NK-92 treated with Interleukin-12 subunit alpha and Interleukin-12 subunit beta, amount 100 ng/mL, for 24 hours (cell line): ENCODE results near the gene SMCO2.
"Not testable (repeated sequence)": the region's sequence is repeated elsewhere in the genome, so short reads cannot be mapped to it uniquely, and the experiment has no call there.

Experiments used
- DNase-seq: peaks from one replicate; lab custom pipeline; 2025; lab: John Stamatoyannopoulos, UW

SMCO2 gene

DNA sequence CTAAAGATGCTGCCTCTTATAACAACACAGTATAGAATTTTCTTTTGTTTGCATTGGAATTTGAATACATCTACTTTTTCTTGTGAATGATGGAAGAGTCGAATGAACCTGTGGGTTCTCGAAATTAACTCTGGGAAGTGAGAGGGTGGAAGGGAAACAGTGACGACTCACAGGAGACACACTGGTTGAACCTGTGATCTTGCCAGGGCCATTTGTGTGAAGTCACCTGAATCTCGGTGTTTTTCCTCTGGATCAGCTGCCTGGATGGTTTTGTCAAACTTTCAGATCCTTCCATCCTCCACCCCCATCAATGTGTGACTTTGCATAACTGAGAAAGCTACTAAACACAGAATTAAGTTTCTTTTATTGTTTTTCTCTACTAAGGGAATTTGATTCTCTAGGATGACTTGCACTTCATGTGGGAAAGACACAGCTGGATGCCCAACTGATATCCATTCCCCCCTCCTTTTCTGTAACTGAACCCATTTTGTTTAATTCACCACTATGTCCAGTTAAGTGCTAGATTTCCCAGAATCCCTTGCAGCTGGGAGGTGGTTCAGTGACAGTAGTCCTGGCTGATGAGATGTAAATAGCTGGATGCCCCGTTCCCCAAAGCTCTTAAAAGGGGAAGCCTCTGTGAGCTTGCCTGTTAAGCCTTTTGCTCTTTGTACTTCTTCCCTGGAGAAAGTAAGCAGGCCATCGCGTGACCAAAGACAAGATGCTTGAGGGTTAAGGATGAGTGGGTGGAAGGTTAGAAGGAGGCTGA is 83.8 kb downstream of the SMCO2 start:
- no peak for DNase-seq

DNA sequence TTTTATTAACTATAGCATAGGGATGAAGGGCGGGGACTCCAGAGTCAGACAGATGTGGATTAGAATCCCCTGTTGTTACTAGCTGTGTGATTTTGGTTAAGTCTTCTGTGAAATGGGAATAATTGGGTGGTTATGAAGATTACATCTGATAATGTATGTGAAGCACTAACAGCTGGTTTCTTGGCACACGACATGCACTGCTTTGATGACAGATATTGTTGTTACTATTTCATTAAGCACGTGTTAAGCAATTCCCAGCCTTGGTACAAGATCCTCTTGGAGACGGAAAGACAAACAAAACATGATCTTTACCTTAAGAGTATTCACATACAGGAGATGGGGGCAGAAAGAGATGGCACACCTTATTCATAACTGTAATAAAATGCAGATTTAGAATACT is 85.4 kb downstream of the SMCO2 start:
- no peak for DNase-seq

DNA sequence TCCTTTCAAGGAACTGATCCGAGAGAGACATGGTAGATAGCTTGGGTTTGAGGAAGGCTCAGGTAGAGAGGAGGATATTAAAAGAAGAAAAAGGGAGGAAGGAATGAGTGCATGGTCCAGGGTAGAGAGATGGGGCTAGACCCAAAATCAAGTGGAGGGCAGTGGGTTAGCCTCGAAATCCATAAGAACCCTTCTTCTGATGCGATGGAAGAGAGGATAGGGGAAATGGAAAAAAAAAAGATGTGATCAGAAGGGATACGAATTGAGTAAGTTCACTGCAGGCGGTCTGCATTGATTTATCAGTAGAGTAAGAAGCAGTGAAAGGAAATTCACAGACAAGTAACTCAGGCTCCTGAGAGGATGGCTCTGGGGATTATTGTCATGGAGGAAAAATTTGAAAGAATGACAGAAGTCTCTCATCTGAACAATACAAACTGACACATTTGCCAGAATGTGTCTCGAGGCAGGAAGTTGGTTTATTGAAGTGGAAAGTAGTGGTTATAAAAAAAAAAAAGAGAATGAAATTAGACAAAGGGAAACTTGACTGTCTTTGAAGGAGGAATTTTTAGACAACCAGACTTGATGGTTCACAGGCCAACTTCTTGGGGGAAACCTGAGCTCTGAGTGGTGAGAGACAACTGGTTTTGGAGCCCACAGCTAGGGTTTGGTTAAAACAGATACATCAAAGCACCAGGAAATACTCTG is 87.7 kb downstream of the SMCO2 start:
- no peak for DNase-seq

DNA sequence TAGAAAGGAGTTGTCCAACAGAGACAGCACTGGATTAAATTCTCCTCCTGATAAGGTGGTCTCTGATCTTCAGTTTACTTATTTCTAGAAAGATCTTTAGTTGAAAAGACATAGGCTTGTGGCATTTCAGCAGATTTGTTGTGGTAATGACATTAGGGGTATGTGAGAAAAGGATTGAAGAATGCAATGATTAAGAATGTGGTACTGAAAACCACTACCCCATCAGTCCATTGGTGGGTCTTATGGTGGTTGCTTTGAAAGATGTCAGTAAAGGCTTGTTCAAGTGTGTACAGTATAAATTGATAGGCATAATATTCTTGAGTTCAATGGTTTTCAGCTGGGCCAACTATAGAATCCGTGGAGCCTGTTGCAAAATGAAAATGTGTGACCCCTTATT is 88.2 kb downstream of the SMCO2 start:
- no peak for DNase-seq

DNA sequence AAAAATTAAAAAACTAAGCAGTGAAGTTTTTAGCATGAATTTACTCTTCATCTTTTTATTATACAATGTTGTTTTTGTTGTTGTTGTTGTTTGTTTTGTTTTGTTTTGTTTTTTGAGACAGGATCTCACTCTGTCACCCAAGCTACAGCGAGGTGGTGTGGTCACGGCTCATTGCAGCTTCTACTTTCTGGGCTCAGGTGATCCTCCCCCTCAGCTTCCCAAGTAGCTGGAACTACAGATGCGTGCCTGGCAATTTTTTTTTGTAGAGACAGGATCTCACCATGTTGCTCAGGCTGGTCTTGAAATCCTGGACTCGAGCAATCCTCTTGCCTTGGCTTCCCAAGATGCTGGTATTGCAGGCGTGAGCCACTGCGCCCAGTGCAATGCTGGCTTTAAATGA is 88.8 kb downstream of the SMCO2 start:
- DNase-seq = no peak

DNA sequence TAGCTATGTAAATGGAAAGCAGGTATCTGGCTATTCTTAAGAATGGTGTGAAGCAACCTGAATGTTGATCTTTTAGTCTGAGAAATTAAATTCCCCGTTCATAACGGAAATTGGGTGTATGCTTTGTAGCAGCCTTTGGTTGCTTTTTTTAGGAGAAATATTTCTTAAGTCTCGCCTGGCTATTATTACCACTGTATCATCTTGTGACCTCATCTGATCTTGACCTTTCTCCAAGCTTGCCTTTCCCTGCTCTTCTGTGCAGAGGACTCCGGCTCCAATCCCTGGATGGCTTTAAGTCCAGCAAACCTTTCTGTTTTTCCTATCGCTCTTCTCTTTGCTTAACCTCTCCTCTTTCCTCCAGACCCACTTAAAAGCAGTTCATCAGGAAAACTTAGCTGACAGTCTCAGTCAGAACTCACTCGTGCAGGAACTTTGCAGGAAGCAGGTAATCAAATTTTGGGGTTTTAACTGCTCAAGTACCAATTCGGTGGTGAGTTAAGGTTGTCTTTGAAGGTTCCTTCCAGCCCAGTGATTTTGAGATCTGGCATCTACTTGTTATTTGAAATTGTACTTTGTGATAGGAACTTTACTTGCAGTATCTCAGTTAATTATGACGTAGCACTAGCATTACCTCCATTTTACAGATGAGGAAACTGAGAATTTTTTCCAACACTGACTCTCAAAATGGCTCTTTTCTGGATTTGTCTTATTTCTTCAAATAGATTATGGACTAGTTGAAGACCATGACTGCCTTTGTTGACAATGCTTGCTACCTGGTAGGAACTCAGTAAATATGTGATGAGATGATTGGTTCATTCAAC is 91.5 kb downstream of the SMCO2 start:
- no peak for DNase-seq

DNA sequence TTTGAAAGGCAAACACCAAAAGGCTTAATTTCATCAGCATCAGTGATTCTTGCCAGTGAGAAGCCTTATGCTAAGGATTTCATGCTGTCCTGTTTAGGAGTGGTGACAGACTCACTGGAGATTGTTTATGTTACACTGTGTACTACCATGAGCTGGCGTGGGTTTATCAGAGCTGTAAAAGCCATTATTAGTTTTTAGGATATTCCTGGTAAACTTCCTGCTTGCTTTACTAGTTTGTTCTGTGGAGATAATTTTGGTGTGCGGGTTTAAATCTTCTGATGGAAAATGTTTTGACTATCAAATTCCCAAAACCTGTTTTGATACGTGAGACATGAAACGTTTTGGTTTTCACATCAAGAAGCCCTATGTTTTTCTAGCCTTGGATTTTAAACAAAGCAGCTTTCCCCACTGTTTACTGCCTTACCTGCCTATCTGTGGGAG is 92.7 kb downstream of the SMCO2 start:
- DNase-seq = no peak

DNA sequence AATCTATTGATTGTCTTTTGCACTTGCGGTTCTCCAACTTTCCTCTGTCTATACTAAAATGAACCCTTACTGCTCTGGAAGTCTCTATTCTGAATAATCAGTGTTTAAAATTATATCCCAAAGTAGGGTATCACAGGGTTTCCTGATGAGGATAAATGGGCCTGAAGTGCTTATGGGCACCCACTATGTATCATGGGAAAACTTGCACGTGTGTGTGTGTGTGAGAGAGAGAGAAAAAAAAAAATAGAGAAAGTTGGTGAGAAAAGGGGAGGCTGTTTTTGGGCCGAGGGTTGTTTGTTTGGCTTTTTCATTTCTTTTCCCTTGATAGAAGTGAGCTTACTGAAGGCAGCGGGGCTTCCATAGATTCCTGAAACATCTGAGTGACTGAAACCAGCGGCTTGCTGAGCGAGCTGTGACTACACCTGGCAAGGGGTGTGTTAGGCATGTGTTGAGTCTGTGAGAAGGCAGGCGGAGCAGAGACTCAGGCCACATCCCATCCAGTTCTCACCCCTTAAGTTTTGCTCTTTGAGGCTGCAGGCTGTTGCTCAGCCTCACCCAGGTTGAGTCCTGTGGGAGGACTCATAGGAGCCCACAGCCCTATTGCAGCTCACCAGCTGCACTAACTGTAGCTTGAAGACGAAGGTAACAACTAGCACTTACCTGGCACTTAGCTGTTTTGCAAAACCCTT is 94.6 kb downstream of the SMCO2 start:
- DNase-seq = no peak

DNA sequence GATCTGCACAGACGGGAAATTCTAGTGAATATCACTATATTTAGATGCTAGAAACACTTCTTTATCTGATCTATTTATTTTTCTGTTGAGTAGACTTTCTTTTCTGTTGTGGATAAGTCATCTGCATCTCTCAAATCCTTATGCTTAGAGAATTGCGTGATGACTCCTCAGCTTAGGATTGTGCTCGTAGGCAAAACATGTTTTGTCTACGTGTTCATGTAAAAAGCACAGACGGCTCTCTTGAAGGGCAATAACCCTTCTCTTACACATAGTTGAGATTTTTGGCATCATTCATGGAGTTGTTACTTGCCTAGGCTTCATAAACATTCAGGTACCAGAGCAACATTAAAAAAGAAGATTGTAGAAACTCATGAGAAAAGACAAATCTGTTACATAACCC is 96.1 kb downstream of the SMCO2 start:
- no peak for DNase-seq

DNA sequence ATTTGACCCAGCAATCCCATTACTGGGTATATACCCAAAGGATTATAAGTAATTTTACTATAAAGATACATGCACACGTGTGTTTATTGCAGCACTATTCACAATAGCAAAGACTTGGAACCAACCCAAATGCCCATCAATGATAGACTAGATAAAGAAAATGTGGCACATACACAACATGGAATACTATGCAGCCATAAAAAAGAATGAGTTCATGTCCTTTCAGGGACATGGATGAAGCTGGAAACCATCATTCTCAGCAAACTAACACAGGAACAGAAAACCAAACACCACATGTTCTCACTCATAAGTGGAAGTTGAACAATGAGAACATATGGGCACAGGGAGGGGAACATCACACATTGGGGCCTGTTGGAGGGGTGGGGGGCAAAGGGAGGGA is 98.3 kb downstream of the SMCO2 start:
- not testable (repeated sequence) for DNase-seq

DNA sequence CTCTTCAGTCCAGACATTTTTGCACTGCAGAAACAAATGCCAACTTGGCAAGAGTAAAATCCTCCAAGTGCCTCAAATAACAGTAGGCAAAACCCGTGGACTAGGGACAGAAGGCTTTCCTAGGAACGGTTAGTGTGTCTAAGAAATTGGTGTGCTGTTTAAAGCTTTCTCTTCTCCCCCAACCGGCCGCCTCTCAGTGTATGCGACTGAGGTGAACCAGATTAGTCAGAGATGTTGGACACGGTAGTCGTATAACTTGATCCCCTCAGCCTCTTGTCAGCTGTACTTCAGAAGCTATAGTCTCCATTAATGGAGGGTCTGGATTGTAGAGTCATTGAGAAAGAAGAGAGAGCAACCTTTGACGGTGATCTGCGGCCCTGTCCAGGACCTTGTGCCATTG is 99.1 kb downstream of the SMCO2 start:
- no peak for DNase-seq

DNA sequence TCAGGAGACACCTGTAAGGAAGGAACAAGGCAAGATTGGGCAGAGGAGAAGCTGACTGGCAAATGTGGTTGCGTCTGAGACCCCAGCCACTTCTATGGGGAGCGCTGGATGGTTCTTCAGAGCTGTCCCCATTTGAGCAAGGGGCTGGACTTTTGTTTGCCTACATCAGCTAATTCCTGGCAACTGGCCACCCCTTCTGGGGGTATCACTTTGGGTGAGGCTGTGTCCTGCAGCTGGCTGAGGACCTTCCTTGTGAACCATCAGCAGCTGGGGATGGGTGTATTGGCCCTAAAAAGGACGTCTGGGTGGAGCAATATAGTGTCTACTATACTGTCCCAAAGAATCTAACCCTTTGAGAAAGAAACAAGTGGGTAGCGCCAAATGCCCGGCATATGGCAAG is 101.1 kb downstream of the SMCO2 start:
- no peak for DNase-seq

DNA sequence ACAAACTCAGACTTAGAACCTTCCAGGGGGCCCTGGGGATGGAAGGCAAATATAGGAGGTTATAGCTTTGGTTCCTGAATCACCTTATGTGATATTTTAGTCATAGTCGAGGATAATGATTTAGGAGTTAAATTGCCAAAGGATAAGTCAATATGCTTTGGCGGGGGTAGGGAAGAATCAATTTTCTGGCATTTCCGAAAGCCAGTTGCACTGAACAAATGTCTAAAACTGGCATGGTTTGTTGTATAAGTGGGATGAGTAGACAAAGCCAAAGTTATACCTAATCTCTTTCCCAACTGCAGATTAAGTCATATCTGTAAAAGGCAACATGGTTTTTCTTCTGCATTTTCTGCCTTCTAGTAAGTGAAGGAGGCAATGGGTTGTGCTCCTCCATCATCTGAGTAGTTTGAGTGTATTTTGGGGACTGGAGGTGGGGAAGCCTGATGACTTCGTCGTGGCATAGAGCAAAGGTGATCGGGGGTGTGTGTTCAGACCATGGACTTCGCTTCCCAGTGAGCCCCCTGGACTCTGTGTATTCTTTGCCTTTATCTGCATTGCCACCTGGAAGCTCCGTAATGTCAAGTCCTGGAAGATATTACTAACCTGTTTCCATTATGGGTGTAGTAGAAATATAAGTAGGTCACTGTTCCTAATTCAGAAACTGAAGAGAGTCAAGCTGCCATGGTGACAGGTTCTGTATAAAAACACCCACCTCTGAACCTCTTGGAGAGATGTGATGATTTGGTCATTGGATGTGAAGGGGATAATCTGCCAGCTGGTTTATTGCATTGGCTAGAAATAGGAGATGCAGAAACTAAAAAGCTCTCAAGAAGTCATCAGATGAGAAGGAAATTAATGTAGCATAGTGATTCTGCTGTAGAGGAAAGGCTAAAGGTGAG is 102.0 kb downstream of the SMCO2 start:
- no peak for DNase-seq

DNA sequence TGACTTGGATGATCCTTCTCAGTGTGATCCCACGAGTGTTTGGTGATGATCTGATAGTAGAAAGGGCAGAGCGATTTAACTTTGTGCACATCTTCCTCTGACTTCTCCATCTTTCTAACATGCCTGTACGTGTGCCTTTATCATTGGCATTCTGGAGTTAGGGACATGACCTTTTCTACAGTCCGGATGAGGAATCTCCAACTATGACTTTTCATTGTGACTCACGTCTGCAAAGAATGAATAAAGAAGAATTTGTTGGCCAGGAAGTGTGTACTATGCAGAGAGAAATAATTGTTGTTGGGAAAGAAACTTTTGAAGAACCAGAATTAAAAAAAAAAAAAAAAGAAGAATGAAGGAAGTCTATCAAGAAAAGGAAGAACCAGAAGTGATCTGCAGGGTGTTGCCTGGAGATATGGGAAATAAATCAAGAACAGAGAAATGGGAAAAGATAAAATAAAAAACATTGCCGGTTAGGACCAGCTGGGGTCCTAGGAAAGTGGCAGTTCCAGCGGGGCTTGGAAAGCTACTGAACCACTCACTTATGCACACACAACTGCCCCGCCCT is 102.8 kb downstream of the SMCO2 start:
- DNase-seq = no peak

DNA sequence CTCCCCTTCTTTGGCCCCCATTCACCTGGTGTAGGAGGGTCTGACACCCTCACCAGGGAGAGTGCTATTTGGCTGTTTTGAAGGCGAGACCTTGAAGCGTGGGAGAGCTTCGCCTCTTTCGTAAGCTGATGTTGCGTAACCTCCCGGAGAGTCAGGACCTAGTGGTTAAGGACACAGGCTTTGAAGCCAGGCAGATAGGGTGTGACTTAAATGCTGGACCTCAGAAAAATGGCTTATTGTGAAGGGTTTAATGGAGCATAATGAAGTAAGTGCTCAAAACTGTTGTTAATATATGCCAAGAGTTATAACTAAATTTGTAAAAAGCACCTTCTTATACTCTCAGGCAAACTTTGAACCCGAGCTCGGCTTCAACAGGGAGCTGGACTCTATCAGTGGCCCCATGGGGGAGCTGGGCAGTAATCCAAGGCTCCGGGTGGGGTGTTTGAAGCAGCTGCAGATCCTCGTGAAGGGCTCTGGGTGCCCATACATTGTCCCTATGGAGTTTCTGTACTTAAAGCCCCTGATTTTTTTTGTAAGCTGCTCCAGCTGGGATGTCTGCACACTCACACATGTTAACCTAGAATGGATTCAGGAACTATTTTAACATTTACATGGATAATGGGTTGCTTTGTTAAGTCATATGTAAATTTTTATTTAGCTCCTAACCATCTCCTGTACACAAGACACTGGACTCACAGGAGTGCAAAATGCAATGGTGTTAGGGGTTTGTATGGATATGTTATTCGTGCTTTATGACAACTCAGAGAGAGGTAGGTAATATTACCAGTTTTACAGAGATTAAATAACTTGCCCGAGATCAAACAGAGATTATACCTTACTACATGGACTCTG is 103.5 kb downstream of the SMCO2 start:
- DNase-seq = peak; percentile 30

DNA sequence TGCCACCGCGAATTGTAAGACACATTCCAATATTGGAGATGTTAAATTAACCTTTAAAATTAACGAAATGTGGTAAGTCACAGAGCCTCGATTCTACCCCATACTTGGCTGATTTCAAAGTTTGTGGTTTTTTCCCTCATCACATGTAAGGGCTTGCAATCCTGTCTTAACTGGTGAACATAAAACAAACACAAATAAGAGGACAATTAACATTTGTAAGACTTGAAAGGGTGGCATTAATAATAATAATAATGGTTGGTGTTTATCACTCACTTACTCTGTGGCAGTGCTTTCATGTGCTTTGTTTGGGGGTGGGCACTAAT is 104.1 kb downstream of the SMCO2 start:
- no peak for DNase-seq

DNA sequence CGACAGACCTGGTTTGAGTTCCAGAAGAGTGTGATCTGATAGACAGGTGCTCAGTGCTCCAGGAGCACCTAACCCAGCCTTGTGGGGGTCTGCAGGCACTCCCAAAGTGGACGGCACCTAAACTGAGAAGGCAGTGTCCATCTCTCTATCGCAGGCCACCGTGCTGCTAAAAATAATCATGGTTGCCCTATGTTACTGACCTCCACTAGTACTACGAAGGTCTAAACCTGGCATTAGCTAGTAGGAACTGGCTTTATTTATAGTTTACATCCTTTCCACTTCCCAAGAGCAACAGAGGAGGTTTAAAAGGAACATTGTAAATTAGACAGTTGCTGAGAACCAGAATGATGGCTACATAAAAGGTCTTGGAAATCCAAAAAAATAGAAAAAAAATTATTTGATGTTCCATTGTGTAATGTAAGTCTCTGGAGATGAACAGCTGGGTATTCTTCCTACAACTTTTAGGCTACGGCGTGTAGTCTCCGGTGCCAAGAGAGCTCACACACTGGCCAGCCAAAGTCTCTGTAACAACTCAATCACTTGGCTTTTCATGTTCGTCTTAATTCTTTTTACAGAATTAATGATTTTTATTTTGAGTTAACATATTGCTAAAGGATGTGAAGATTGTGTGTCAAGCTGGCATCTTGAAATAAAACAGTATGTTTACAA is 104.8 kb downstream of the SMCO2 start:
- DNase-seq = no peak
